ENCODE results near the gene FBXO21.

Gene FBXO21

GRCh38 chr12:117093918-117094630 is 96.2 kb downstream of the FBXO21 start:
- no peak for DNase-seq (ENCODE audit: low read depth)
- no peak overlapping the region for H3K4me3 ChIP-seq (ENCODE audit: control insufficient read depth, low read depth, low read length)
- TF ChIP-seq CTCF (conservative IDR thresholded peaks at IDR 0.05; ENCODE audit: control insufficient read depth, insufficient read depth, low read depth, low read length): no peak

GRCh38 chr12:117093431-117093830 is 96.8 kb downstream of the FBXO21 start:
- no peak overlapping the region for H3K4me3 ChIP-seq (ENCODE audit: control insufficient read depth, low read depth, low read length)
- no peak for DNase-seq (ENCODE audit: low read depth)
- no peak for TF ChIP-seq CTCF (conservative IDR thresholded peaks at IDR 0.05; ENCODE audit: control insufficient read depth, insufficient read depth, low read depth, low read length)

GRCh38 chr12:117092886-117093285 is 97.4 kb downstream of the FBXO21 start:
- DNase-seq (ENCODE audit: low read depth): no peak
- no peak for TF ChIP-seq CTCF (conservative IDR thresholded peaks at IDR 0.05; ENCODE audit: control insufficient read depth, insufficient read depth, low read depth, low read length)
- no peak overlapping the region for H3K4me3 ChIP-seq (ENCODE audit: control insufficient read depth, low read depth, low read length)

- H3K4me3 ChIP-seq (ENCODE audit: control insufficient read depth, low read depth, low read length): no peak overlapping the region
- no peak for DNase-seq (ENCODE audit: low read depth)
- TF ChIP-seq CTCF (conservative IDR thresholded peaks at IDR 0.05; ENCODE audit: control insufficient read depth, insufficient read depth, low read depth, low read length): no peak
Observed at GRCh38 chr12:117092511-117092780, 97.8 kb downstream of the FBXO21 start.

Measured in fibroblast of mammary gland (primary cell).